Hepatocyte (in vitro differentiated cells): ENCODE measurements around the gene CPLX4. TPM values are rescaled to one million over a fixed set of nuclear protein-coding genes. Genes with fewer than 3 reads are reported as not detected.

Experiments
- DNase-seq: peaks from one replicate; pipeline ENCODE4 v3.0.0-alpha.2; 2016; ENCODE audit warnings: low spot score
- H2AFZ ChIP-seq: fragments of 200-600 bp; sonication (generic); 2 replicates; pipeline ENCODE4 v1.6.0; 2016; ENCODE audit warnings: antibody characterized with exemption, mild to moderate bottlenecking
- H3K27ac ChIP-seq: fragments of 200-600 bp; sonication (generic); 2 replicates; pipeline ENCODE4 v1.5.1; 2016; ENCODE audit warnings: mild to moderate bottlenecking
- H3K27me3 ChIP-seq: fragments of 200-600 bp; sonication (generic); 2 replicates; pipeline ENCODE4 v1.6.1; 2016
- H3K36me3 ChIP-seq: fragments of 200-600 bp; sonication (generic); replicated peaks from 2 replicates; pipeline ENCODE4 v1.5.1; 2016; ENCODE audit warnings: low read depth; ENCODE audit not compliant: insufficient read depth
- H3K4me1 ChIP-seq: fragments of 200-600 bp; sonication (generic); 2 replicates; pipeline ENCODE4 v1.5.1; 2016; ENCODE audit warnings: mild to moderate bottlenecking, moderate library complexity; ENCODE audit not compliant: insufficient read depth
- H3K4me2 ChIP-seq: fragments of 200-600 bp; sonication (generic); 2 replicates; pipeline ENCODE4 v1.6.0; 2016
- H3K4me3 ChIP-seq: fragments of 200-600 bp; sonication (generic); 2 replicates; pipeline ENCODE4 v1.5.1; 2016; ENCODE audit warnings: mild to moderate bottlenecking
- H3K79me2 ChIP-seq: fragments of 200-600 bp; sonication (generic); 2 replicates; pipeline ENCODE4 v1.6.0; 2017; ENCODE audit warnings: mild to moderate bottlenecking
- H3K9me2 ChIP-seq: fragments of 200-600 bp; sonication (generic); replicated peaks from 2 replicates; pipeline ENCODE4 v1.6.0; 2017; ENCODE audit warnings: mild to moderate bottlenecking; ENCODE audit not compliant: insufficient read depth
- H3K9me3 ChIP-seq: fragments of 200-600 bp; sonication (generic); 2 replicates; pipeline ENCODE4 v1.5.1; 2016; ENCODE audit warnings: low read depth, mild to moderate bottlenecking
- H4K20me1 ChIP-seq: fragments of 200-600 bp; sonication (generic); 2 replicates; pipeline ENCODE4 v1.6.0; 2016; ENCODE audit warnings: mild to moderate bottlenecking; ENCODE audit not compliant: insufficient read depth, poor library complexity, severe bottlenecking
- EZH2 ChIP-seq: fragments of 200-600 bp; sonication (generic); IDR thresholded peaks from 2 replicates; pipeline ENCODE4 v1.6.1; 2016; ENCODE audit warnings: antibody characterized with exemption, mild to moderate bottlenecking, borderline replicate concordance
- EZH2phosphoT487 ChIP-seq: fragments of 200-600 bp; sonication (generic); IDR thresholded peaks from one replicate; pipeline ENCODE4 v1.6.1; 2018; ENCODE audit warnings: antibody characterized with exemption, mild to moderate bottlenecking, low read depth, moderate library complexity; ENCODE audit not compliant: unreplicated experiment, severe bottlenecking
- WGBS: methylation state at CpG from one replicate; pipeline ENCODE4 v1.1.6; 2016; ENCODE audit warnings: low lambda C conversion rate; ENCODE audit errors: missing lambda C conversion rate; 5-methylcytosine and 5-hydroxymethylcytosine counted together
- polyA plus RNA-seq: library from polyadenylated mRNA; unstranded; fragments of >200 nt; fragmentation: Nextera tagmentation; extraction: Ambion mirVana; gene quantifications from 2 replicates; pipeline ENCODE4 v1.2.1, GENCODE V29; 2016
- total RNA-seq: library from RNA; depleted of rRNA; stranded (reverse); fragments of >200 nt; gene quantifications from 2 replicates; pipeline ENCODE4 v1.2.3, GENCODE V29; 2014
- TF ChIP-seq, protein P1 (sequence below): fragments of 200-600 bp; sonication (generic); IDR thresholded peaks from 2 replicates; pipeline ENCODE4 v1.5.1; 2016; ENCODE audit warnings: antibody characterized with exemption, mild to moderate bottlenecking; ENCODE audit not compliant: poor library complexity

Gene CPLX4
- total and polyA plus RNA-seq, 2 experiments from 2014 or later = not detected

DNA sequence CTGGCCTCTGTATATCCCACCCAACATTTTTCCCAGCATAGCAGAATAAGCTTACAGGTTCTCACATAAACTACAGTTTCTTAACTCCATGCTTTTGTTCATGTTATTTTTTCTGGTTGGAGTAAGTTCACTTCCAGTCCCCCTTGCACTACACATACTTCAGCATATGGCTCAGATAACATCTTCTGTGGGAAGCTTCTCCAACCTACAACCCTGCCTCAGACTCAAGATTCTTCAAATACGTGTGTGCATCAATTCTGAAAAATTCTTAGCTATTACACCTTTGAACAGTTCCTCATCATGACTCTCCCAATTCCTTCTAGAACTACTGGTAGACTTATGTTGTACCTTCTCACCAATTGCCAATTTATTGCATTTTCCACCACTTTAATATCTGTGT lies 7.5 kb upstream of the CPLX4 start:
- DNase-seq = no peak
- TF ChIP-seq, protein P1, sequence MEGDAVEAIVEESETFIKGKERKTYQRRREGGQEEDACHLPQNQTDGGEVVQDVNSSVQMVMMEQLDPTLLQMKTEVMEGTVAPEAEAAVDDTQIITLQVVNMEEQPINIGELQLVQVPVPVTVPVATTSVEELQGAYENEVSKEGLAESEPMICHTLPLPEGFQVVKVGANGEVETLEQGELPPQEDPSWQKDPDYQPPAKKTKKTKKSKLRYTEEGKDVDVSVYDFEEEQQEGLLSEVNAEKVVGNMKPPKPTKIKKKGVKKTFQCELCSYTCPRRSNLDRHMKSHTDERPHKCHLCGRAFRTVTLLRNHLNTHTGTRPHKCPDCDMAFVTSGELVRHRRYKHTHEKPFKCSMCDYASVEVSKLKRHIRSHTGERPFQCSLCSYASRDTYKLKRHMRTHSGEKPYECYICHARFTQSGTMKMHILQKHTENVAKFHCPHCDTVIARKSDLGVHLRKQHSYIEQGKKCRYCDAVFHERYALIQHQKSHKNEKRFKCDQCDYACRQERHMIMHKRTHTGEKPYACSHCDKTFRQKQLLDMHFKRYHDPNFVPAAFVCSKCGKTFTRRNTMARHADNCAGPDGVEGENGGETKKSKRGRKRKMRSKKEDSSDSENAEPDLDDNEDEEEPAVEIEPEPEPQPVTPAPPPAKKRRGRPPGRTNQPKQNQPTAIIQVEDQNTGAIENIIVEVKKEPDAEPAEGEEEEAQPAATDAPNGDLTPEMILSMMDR = no peak
- TF ChIP-seq EZH2phosphoT487 (no peak), EZH2 (no peak)
- Histone ChIP-seq H3K79me2 (no peaks in the 10 kb centered on the region), H3K9me2 (no peaks in the 10 kb centered on the region), H3K36me3 (no peaks in the 10 kb centered on the region), H3K27ac (no peak overlapping the region), H3K4me1 (no peaks in the 10 kb centered on the region), H3K4me2 (no peak overlapping the region), H2AFZ (no peak overlapping the region), H3K27me3 (no peaks in the 10 kb centered on the region), H4K20me1 (no peaks in the 10 kb centered on the region), H3K4me3 (no peak overlapping the region), H3K9me3 (no peaks in the 10 kb centered on the region)
- WGBS = 96% methylated on average over 1 of the region's 1 CpG

DNA sequence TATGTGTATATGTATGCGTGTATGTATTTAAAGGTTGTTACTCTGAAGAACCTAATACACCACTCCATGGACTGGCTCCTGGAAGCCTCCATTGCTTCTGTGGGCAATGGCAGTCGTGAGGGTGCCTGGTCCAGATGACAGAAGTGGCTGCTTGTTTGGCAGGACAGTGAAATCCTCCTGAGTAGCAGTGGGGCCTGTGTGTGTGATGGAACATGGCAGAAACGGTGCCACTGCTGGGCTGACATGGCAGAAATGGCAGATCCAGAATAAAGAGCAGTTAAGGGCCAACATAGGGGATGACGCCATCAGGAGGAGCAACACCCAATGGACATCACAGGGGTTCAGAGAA lies 6.1 kb upstream of the CPLX4 start:
- no peak for DNase-seq
- Histone ChIP-seq H3K27me3 (no peaks in the 10 kb centered on the region), H3K9me3 (no peaks in the 10 kb centered on the region), H2AFZ (no peak overlapping the region), H3K27ac (no peak overlapping the region), H3K36me3 (no peaks in the 10 kb centered on the region), H3K4me1 (no peaks in the 10 kb centered on the region), H3K4me3 (no peak overlapping the region), H3K4me2 (no peak overlapping the region), H3K79me2 (no peaks in the 10 kb centered on the region), H3K9me2 (no peaks in the 10 kb centered on the region), H4K20me1 (no peaks in the 10 kb centered on the region)
- 95% methylated on average over 4 of the region's 4 CpGs for WGBS
- TF ChIP-seq EZH2phosphoT487 (no peak), EZH2 (no peak)
- TF ChIP-seq, protein P1 = no peak

DNA sequence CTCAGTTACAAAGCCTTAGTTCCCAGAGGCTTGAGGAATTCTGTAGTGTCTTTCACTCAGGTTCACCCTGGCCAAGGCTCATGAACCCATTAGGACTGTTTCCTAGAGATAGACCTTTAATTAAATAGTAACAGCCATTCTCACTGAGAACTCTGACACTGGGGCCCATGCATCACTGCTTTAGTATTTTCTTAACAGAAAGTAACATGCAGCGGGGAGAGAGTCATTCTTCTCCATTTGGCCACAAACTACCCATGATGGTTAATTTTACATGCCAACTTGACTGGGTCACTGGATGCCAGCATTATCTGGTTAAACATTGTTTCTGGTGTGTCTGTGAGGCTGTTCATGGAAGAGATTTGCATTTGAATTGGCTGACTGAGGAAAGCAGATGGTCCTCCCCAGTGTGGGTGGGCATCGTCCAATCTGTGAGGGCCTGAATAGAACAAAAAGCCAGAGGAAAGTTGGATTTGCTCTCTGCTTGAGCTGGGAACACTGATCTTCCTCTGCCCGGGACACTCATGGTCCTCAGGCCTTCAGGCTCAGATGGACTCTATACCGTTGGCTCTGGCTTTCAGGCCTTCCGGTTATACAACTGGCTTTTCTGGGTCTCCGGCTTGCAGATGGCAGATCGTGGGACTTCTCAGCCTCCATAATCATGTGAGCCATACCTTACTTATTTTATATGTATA lies 5.6 kb upstream of the CPLX4 start:
- WGBS = 94% methylated on average over 7 of the region's 7 CpGs
- no peak overlapping the region for H3K27ac ChIP-seq
- H4K20me1 ChIP-seq = no peaks in the 10 kb centered on the region

More for the DNA sequence above, 5.6 kb upstream of the CPLX4 start:
- H3K27me3 ChIP-seq = peaks cover 4% of the 10 kb centered on the region
- H3K36me3 ChIP-seq = no peaks in the 10 kb centered on the region
- H3K4me2 ChIP-seq = no peak overlapping the region
- H3K9me3 ChIP-seq = no peaks in the 10 kb centered on the region
- no peak for TF ChIP-seq EZH2phosphoT487
- no peak for TF ChIP-seq EZH2
- TF ChIP-seq, protein P1 = no peak
- H3K79me2 ChIP-seq = no peaks in the 10 kb centered on the region
- H3K4me3 ChIP-seq = no peak overlapping the region
- no peak overlapping the region for H2AFZ ChIP-seq
- no peaks in the 10 kb centered on the region for H3K9me2 ChIP-seq
- DNase-seq = no peak
- H3K4me1 ChIP-seq = no peaks in the 10 kb centered on the region
